Measurements from ENCODE around the gene GORASP1. TPM values are rescaled to one million over a fixed set of nuclear protein-coding genes. Genes with fewer than 3 reads are reported as not detected.

Gene GORASP1
- 34.0 TPM for total RNA-seq
- polyA plus RNA-seq: 10 to 100 TPM; 18.5 to 29.7 (median 20.5) TPM

DNA sequence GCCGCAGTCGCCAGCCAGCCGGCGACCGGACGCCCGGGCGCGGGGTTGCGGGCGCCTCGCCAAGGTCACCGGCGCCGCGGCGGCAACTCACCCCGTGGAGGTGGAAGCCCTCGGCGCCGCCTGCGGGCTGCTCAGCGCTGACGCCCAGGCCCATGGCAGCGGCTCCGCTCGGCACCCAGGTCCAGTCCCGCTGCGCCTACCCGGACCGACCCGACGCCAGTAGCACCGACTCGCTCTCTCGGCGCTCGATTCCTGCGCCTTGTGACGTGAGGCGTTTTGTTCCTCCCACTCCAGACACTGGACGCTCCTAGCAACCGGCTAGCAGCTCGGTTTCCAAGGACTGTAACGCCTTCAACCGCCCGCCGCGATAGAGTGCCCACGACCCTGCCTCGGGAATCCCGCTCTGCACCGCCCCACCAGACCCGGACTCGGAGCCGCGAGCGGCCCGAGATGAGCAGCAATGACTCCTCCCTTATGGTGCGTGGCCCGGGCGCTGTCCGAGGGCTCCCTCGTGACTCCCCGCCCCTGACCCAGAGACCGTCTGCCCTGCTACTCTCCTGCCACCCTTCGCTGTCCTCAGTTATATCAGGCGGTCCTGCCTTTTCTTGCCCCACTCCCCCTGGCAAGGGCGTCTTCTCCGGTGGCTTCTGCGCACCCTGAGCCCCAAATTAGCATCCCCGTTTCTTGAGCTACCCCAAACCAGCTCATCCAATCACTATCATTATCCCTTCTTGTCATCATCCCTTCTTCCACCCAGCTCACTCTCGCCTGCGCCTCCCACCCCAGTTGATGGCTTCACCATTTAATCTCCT is at the start of gene GORASP1, which contains the start of gene TTC21A:
Gene GORASP1 (minus strand): TSS at position 240 of the 812 bp plus-strand sequence. CDS start 86 bp downstream, at position 154.
Gene TTC21A (plus strand): TSS at position 293 of the 812 bp plus-strand sequence. CDS start 158 bp downstream, at position 451.
- Mint-ChIP-seq H3K36me3 (peaks cover under 1% of the 10 kb centered on the region), H3K27ac (peak within 1 kb of the TSS; percentile 93 to 98 (median 95)), H3K9me3 (no peaks in the 10 kb centered on the region), H3K27me3 (peaks cover 4% of the 10 kb centered on the region), H3K4me1 (peaks cover 13 to 60% (median 35%) of the 10 kb centered on the region in 4 donors), H3K4me3 (peak within 1 kb of the TSS; percentile 95 to 97 (median 96))
- Histone ChIP-seq H3K4me3 (ENCODE audit: low read depth, low read length) (peak within 1 kb of the TSS; percentile 79), H3K36me3 (ENCODE audit: control insufficient read depth, insufficient read depth, low read length) (no peaks in the 10 kb centered on the region), H3K27ac (ENCODE audit: insufficient read depth, low read length, poor library complexity, severe bottlenecking) (peak within 1 kb of the TSS; percentile 55), H3K9me3 (ENCODE audit: control insufficient read depth in 2 of 2, low read length in 2 of 2) (no peaks in the 10 kb centered on the region), H3K27me3 (ENCODE audit: control insufficient read depth, insufficient read depth, low read length) (no peaks in the 10 kb centered on the region), H3K4me1 (ENCODE audit: control insufficient read depth, insufficient read depth, low read length, poor library complexity, severe bottlenecking) (peaks cover 34% of the 10 kb centered on the region)
- DNase-seq (peak; percentile 65 to 75 (median 71)), ATAC-seq (ENCODE audit: low read depth in 2 of 2) (peak; percentile 64)

DNA sequence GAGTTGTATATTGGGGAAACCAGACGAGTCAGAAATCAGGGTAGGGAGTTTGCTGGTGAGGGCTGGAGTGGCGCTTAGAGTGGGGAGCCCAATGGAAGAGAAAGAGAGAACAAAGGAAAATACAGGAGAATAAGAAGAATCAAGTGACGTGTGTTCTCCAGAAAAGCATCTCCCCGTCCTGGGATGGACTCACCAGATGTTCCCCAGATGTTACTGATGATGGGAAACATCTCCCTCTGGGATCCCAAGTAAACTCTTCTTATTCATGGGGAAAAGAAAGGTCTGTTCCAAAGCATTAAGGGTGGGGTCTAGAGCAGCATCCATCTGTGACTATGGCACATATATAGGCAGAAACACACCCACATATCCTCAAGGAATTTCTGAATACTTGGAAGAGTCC is 49.0 kb upstream of the GORASP1 start:
- H3K4me3 ChIP-seq (ENCODE audit: low read depth, low read length): no peak overlapping the region
- H3K4me1 ChIP-seq (ENCODE audit: control insufficient read depth, insufficient read depth, low read length, poor library complexity, severe bottlenecking): peaks cover 17% of the 10 kb centered on the region
- H3K36me3 ChIP-seq (ENCODE audit: control insufficient read depth, insufficient read depth, low read length): no peaks in the 10 kb centered on the region
- ATAC-seq (ENCODE audit: low read depth in 2 of 2) (no peak), DNase-seq (no peak)
- Mint-ChIP-seq H3K36me3 (no peaks in the 10 kb centered on the region), H3K27ac (no peak overlapping the region), H3K27me3 (peaks cover 10% of the 10 kb centered on the region), H3K4me1 (peaks cover 0 to 30% (median 9%) of the 10 kb centered on the region in 4 donors), H3K4me3 (peak overlapping the region in 2 of 4 donors; percentile 55 to 85), H3K9me3 (peaks cover 0 to 3% (median 0%) of the 10 kb centered on the region in 7 donors)
- no peaks in the 10 kb centered on the region for H3K27me3 ChIP-seq (ENCODE audit: control insufficient read depth, insufficient read depth, low read length)
- no peaks in the 10 kb centered on the region for H3K9me3 ChIP-seq (ENCODE audit: control insufficient read depth in 2 of 2, low read length in 2 of 2)
- H3K27ac ChIP-seq (ENCODE audit: insufficient read depth, low read length, poor library complexity, severe bottlenecking): no peak overlapping the region

DNA sequence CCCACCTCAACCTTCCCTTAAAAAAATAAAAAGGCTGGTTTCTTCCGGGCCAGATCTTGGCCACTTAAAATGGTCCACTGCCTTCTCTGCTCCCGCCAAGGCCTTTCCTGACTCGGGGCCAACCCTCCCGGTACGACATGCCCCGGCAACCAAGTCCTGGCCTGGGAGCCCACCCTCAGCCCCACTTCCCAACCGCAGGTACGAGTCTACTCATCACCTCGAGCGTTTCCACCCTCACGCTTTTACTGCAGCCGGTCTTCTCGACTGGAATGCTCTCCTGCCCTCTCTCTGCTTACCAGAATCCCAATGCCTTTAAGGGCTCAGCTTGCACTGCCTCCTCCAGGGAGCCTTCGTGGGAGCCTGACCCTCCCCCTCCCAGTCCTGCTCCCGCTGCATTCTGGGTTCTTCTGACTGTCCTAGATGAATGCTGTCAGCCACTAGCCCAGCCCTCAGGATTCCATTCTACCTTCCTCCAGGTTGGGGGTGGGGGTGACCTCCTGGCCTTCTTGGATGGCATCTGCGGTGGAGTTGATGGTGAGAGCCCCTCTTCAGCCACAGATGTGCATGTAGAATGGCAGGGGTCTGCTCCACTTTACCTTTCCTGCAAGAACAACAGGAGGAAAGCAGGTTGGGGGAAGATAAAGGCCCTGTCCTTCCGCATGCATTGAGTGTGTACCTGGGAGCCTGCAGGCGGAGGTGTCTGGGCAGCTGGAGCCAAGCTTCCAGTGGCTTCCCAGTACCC is 47.0 kb upstream of the GORASP1 start:
- H3K27ac ChIP-seq (ENCODE audit: insufficient read depth, low read length, poor library complexity, severe bottlenecking): no peak overlapping the region
- H3K9me3 Mint-ChIP-seq: peaks cover 0 to 3% (median 0%) of the 10 kb centered on the region in 7 donors
- ATAC-seq (ENCODE audit: low read depth in 2 of 2): no peak
- no peaks in the 10 kb centered on the region for H3K36me3 Mint-ChIP-seq
- H3K4me3 ChIP-seq (ENCODE audit: low read depth, low read length): no peak overlapping the region
- no peaks in the 10 kb centered on the region for H3K36me3 ChIP-seq (ENCODE audit: control insufficient read depth, insufficient read depth, low read length)
- no peaks in the 10 kb centered on the region for H3K27me3 ChIP-seq (ENCODE audit: control insufficient read depth, insufficient read depth, low read length)
- peaks cover 10% of the 10 kb centered on the region for H3K27me3 Mint-ChIP-seq
- H3K4me3 Mint-ChIP-seq: peak overlapping the region; percentile 83 to 87 (median 86)
- peak overlapping the region; percentile 89 to 95 (median 91) for H3K27ac Mint-ChIP-seq
- H3K4me1 ChIP-seq (ENCODE audit: control insufficient read depth, insufficient read depth, low read length, poor library complexity, severe bottlenecking): peaks cover 37% of the 10 kb centered on the region
- DNase-seq: no peak
- H3K9me3 ChIP-seq (ENCODE audit: control insufficient read depth in 2 of 2, low read length in 2 of 2): no peaks in the 10 kb centered on the region
- H3K4me1 Mint-ChIP-seq: peaks cover 7 to 49% (median 28%) of the 10 kb centered on the region in 4 donors

DNA sequence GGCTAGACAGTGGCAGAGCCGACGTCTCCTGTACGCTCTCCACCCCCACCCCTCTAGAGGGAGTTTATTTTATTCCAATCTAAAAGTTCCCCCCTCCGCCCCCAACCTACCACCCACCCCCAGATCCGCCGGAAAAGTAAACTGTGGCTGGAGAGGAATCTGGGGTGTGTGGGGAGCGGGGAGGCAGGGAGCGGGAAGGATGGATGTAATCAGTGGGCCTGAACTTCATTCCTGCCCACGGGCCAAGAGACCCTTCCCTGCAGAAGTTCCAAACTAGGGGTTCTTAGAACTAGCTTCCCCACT is 46.5 kb upstream of the GORASP1 start:
- H3K4me3 ChIP-seq (ENCODE audit: low read depth, low read length): no peak overlapping the region
- H3K36me3 ChIP-seq (ENCODE audit: control insufficient read depth, insufficient read depth, low read length): no peaks in the 10 kb centered on the region
- no peak for DNase-seq
- H3K27me3 ChIP-seq (ENCODE audit: control insufficient read depth, insufficient read depth, low read length): no peaks in the 10 kb centered on the region
- peak overlapping the region; percentile 99 for H3K27ac ChIP-seq (ENCODE audit: insufficient read depth, low read length, poor library complexity, severe bottlenecking)
- Mint-ChIP-seq H3K4me1 (peaks cover 12 to 55% (median 33%) of the 10 kb centered on the region in 4 donors), H3K36me3 (no peaks in the 10 kb centered on the region), H3K27me3 (peaks cover 7% of the 10 kb centered on the region), H3K4me3 (peak overlapping the region in 3 of 4 donors; percentile 83 to 87 (median 85)), H3K9me3 (peaks cover 0 to 3% (median 0%) of the 10 kb centered on the region in 7 donors), H3K27ac (peak overlapping the region in 2 of 3 donors; percentile 89 to 91)
- ATAC-seq (ENCODE audit: low read depth in 2 of 2): no peak
- peaks cover 42% of the 10 kb centered on the region for H3K4me1 ChIP-seq (ENCODE audit: control insufficient read depth, insufficient read depth, low read length, poor library complexity, severe bottlenecking)
- no peaks in the 10 kb centered on the region for H3K9me3 ChIP-seq (ENCODE audit: control insufficient read depth in 2 of 2, low read length in 2 of 2)

DNA sequence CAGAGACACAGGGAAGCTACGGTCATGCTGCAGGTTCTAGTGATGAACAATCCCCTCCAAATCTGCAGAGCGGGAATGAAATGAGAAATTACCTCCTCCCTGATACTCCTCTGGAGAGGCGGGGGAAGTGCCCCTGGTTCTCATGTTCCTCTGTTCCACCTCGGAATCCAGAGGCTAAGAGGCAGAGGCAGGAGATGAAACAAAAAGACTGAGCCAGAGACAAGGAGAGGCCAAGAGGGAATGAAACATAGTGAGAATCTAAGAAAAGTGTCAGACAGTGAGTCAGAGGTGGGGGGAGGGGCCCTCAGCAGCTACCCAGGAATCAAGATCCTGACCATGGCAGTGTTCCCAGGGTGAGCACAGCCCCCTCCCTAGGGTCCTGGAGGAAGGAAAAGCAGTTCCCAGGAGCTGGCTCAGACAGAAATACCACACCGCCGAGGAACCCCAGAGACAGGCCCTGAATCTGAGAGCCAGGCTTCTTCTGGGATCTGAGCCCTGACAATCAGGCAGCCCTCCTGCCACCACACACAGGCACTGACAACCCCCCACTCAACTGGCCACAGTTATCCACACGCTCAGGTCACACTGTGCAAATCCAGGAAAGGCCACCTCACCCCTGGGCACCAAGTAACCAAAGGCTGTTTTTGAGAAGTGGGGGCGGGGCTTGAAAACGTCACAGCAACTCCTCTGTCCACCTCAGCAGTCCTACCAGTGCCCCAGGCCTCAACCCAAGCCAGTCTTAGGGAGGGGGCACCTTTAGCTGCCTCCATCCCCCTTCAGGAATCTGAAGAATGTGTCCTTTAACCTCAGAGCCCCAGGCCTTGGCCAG is 43.6 kb upstream of the GORASP1 start:
- ATAC-seq (ENCODE audit: low read depth in 2 of 2): no peak
- peak overlapping the region; percentile 91 for H3K4me3 ChIP-seq (ENCODE audit: low read depth, low read length)
- H3K27me3 ChIP-seq (ENCODE audit: control insufficient read depth, insufficient read depth, low read length): no peaks in the 10 kb centered on the region
- peak overlapping the region; percentile 66 to 100 (median 100) for H3K27ac Mint-ChIP-seq
- no peaks in the 10 kb centered on the region for H3K27me3 Mint-ChIP-seq
- H3K27ac ChIP-seq (ENCODE audit: insufficient read depth, low read length, poor library complexity, severe bottlenecking): peak overlapping the region; percentile 99
- peaks cover 14 to 82% (median 57%) of the 10 kb centered on the region in 4 donors for H3K4me1 Mint-ChIP-seq
- peaks cover 0 to 3% (median 0%) of the 10 kb centered on the region in 7 donors for H3K9me3 Mint-ChIP-seq
- H3K9me3 ChIP-seq (ENCODE audit: control insufficient read depth in 2 of 2, low read length in 2 of 2): no peaks in the 10 kb centered on the region
- H3K36me3 ChIP-seq (ENCODE audit: control insufficient read depth, insufficient read depth, low read length): peaks cover 3% of the 10 kb centered on the region
- peaks cover 11% of the 10 kb centered on the region for H3K36me3 Mint-ChIP-seq
- peak in 1 of 3 donors; percentile 30 for DNase-seq
- H3K4me3 Mint-ChIP-seq: peak overlapping the region; percentile 91 to 99 (median 96)
- peaks cover 71% of the 10 kb centered on the region for H3K4me1 ChIP-seq (ENCODE audit: control insufficient read depth, insufficient read depth, low read length, poor library complexity, severe bottlenecking)

DNA sequence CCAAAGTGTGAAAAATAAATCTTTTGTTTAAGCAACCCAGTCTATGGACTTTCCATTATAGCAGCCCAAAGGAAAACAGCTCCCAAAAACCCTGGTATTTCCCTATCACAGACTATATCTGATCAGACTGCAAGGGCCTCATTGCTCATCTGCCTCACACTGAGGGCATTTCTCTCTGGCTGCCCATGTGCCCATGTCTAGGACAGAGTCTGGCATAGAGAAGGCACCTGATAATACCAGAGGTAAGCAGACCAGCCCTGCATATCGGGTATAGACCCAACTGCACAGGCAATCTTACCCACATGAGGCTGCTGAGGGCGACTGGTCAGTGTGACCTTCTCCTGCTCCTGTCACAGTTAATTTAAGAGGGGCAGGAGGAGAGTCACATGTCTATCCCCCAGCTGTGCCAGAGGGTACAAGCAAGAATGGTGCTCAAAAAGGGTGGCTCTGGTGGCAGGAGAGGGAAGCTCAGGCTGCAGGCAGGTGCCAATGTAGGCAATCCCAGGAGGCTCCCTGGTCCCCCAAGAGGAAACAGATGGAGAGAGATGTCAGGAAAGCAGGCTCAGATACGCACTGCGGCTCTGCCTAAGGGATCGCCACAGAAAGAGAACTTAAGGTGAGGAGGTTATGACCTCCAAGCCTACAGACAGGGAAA is 42.8 kb upstream of the GORASP1 start:
- ATAC-seq (ENCODE audit: low read depth in 2 of 2) (no peak), DNase-seq (no peak)
- no peaks in the 10 kb centered on the region for H3K9me3 ChIP-seq (ENCODE audit: control insufficient read depth in 2 of 2, low read length in 2 of 2)
- Mint-ChIP-seq H3K9me3 (peaks cover 0 to 3% (median 0%) of the 10 kb centered on the region in 7 donors), H3K4me3 (peak overlapping the region; percentile 91 to 99 (median 96)), H3K36me3 (peaks cover 16% of the 10 kb centered on the region), H3K27ac (peak overlapping the region; percentile 92 to 100 (median 100)), H3K4me1 (peaks cover 21 to 83% (median 60%) of the 10 kb centered on the region in 4 donors), H3K27me3 (no peaks in the 10 kb centered on the region)
- H3K4me1 ChIP-seq (ENCODE audit: control insufficient read depth, insufficient read depth, low read length, poor library complexity, severe bottlenecking): peaks cover 74% of the 10 kb centered on the region
- peak overlapping the region; percentile 99 for H3K27ac ChIP-seq (ENCODE audit: insufficient read depth, low read length, poor library complexity, severe bottlenecking)
- peaks cover 11% of the 10 kb centered on the region for H3K36me3 ChIP-seq (ENCODE audit: control insufficient read depth, insufficient read depth, low read length)
- no peaks in the 10 kb centered on the region for H3K27me3 ChIP-seq (ENCODE audit: control insufficient read depth, insufficient read depth, low read length)
- H3K4me3 ChIP-seq (ENCODE audit: low read depth, low read length): peak overlapping the region; percentile 91
